ENCODE measurements around the gene ATP5F1A. TPM values are rescaled to one million over a fixed set of nuclear protein-coding genes. Genes with fewer than 3 reads are reported as not detected.
"Not testable (repeated sequence)": the region's sequence is repeated elsewhere in the genome, so short reads cannot be mapped to it uniquely, and the experiment has no call there.

ATP5F1A gene
- total RNA-seq, 1 donor from 2014 or later = 1,034 TPM

DNA sequence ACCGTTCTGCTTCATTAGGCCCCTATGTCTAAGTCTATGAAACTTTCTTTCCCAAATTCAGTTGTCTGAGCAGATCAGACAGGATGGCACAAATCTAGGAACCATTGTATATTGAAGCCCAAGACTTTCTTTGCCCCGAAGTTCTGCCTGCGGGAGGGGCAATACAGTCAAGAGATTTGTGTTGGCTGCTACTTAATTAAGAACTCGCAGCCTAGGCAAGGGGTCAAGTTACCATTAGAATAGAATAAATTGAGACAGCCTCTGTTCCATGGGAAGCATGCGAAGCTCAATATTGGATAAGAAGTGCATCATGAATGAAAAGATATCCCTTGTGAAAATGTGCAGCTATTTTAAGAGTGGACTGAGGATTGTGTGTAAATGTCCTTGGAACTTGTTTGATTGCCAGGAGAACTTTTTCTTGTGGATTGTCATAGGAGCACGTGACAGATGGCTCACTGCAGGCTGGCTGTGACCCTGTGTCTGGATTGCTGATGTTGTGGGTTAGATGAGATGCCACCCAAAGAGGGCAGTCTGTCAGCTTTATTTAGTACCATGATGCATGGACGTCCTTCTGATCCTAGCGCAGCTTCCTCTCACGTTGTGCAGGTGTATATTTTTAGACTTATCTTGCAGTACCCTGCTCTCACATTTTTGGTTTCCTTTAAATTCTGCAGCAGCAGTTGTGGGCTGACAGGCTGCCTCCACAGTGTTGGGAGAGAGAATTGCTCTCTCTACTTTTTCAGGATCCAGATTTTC lies 37.0 kb upstream of the ATP5F1A start:
- Histone ChIP-seq H3K27ac (peak overlapping the region; percentile 35), H3K79me2 (ENCODE audit: low read depth) (no peaks in the 10 kb centered on the region), H3K9me3 (ENCODE audit: low read depth) (no peaks in the 10 kb centered on the region), H3K36me3 (no peaks in the 10 kb centered on the region), H3F3A (ENCODE audit: low read depth) (peaks cover 20% of the 10 kb centered on the region), H3K4me3 (no peak overlapping the region), H3K4me1 (peaks cover 17% of the 10 kb centered on the region), H3K9ac (no peak overlapping the region), H2AFZ (replicated peaks) (no peak overlapping the region), H4K20me1 (ENCODE audit: low read depth) (peaks cover 5% of the 10 kb centered on the region), H3K27me3 (no peaks in the 10 kb centered on the region), H3K4me2 (no peak overlapping the region)
- Mint-ChIP-seq H3K27me3 (ENCODE audit: insufficient read depth, low read depth) (no peaks in the 10 kb centered on the region), H3K27ac (no peak overlapping the region), H3K4me1 (peaks cover 9% of the 10 kb centered on the region), H3K36me3 (peaks cover 3% of the 10 kb centered on the region), H3K4me3 (no peak overlapping the region), H3K9me3 (no peaks in the 10 kb centered on the region)
- TF ChIP-seq, protein P1, sequence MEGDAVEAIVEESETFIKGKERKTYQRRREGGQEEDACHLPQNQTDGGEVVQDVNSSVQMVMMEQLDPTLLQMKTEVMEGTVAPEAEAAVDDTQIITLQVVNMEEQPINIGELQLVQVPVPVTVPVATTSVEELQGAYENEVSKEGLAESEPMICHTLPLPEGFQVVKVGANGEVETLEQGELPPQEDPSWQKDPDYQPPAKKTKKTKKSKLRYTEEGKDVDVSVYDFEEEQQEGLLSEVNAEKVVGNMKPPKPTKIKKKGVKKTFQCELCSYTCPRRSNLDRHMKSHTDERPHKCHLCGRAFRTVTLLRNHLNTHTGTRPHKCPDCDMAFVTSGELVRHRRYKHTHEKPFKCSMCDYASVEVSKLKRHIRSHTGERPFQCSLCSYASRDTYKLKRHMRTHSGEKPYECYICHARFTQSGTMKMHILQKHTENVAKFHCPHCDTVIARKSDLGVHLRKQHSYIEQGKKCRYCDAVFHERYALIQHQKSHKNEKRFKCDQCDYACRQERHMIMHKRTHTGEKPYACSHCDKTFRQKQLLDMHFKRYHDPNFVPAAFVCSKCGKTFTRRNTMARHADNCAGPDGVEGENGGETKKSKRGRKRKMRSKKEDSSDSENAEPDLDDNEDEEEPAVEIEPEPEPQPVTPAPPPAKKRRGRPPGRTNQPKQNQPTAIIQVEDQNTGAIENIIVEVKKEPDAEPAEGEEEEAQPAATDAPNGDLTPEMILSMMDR (IDR thresholded peaks at IDR 0.05) = no peak
- TF ChIP-seq EZH2phosphoT487 (IDR thresholded peaks at IDR 0.05) (no peak), EZH2 (IDR thresholded peaks at IDR 0.05) (no peak)
- peak; percentile 23 for DNase-seq (ENCODE audit: low spot score)

DNA sequence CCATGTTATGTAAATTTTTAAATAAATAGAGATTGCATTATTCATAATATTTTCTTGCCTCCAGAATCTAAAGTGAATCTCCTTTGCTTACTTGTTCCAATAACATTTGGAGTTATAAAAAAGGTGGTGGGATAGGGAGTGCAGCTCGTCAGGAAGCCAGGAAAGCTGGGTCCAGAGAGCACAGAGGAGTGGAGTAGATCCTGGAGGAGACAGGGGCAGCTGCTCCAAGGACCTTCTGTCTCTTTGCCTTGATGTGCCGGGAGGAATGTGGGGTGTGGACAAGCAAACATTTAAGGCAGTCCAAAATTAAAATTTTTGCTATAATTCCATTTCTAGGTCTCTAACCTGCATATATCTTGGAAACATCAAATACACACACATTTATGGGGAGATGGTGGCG lies 35.4 kb upstream of the ATP5F1A start:
- H2AFZ ChIP-seq (replicated peaks) = no peak overlapping the region
- Mint-ChIP-seq H3K4me1 (peaks cover 9% of the 10 kb centered on the region), H3K27me3 (ENCODE audit: insufficient read depth, low read depth) (no peaks in the 10 kb centered on the region), H3K9me3 (no peaks in the 10 kb centered on the region), H3K27ac (no peak overlapping the region), H3K4me3 (no peak overlapping the region), H3K36me3 (peaks cover 9% of the 10 kb centered on the region)
- no peak overlapping the region for H3K27ac ChIP-seq
- H3K27me3 ChIP-seq = no peaks in the 10 kb centered on the region
- no peak overlapping the region for H3K4me2 ChIP-seq
- H3K9me3 ChIP-seq (ENCODE audit: low read depth) = no peaks in the 10 kb centered on the region
- no peak overlapping the region for H3K4me3 ChIP-seq
- no peak overlapping the region for H3K9ac ChIP-seq
- peaks cover 17% of the 10 kb centered on the region for H3K4me1 ChIP-seq
- H3F3A ChIP-seq (ENCODE audit: low read depth) = peaks cover 20% of the 10 kb centered on the region
- no peaks in the 10 kb centered on the region for H3K79me2 ChIP-seq (ENCODE audit: low read depth)
- H3K36me3 ChIP-seq = peaks cover 7% of the 10 kb centered on the region
- no peak for DNase-seq (ENCODE audit: low spot score)
- no peak for TF ChIP-seq EZH2phosphoT487 (IDR thresholded peaks at IDR 0.05)
- H4K20me1 ChIP-seq (ENCODE audit: low read depth) = peaks cover 5% of the 10 kb centered on the region

DNA sequence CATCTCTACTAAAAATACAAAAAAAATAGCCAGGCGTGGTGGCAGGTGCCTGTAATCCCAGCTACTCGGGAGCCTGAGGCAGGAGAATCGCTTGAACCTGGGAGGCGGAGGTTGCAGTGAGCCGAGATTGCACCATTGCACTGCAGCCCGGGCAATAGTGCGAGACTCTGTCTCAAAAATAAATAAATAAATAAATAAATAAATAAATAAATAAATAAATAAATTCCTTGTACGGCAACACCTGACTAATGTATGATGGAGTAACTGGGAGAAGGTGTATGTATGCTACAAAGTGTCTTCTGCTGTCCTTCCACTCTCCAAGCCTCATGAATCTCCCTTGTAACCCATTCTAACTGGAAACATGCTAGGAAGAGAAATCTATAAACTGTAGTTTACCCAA lies 32.5 kb upstream of the ATP5F1A start:
- not testable (repeated sequence) for H3K4me1 Mint-ChIP-seq; H3K79me2 ChIP-seq (ENCODE audit: low read depth); H3K4me3 Mint-ChIP-seq; DNase-seq (ENCODE audit: low spot score); H3K4me1 ChIP-seq; H3K27me3 ChIP-seq; H2AFZ ChIP-seq (replicated peaks); H3K4me2 ChIP-seq; H3K27ac Mint-ChIP-seq; H3K4me3 ChIP-seq; H3K9me3 Mint-ChIP-seq; H4K20me1 ChIP-seq (ENCODE audit: low read depth); H3K27ac ChIP-seq; H3K27me3 Mint-ChIP-seq (ENCODE audit: insufficient read depth, low read depth); H3K9me3 ChIP-seq (ENCODE audit: low read depth); H3K9ac ChIP-seq
- H3K36me3 Mint-ChIP-seq = peaks cover 20% of the 10 kb centered on the region
- peaks cover 15% of the 10 kb centered on the region for H3K36me3 ChIP-seq
- H3F3A ChIP-seq (ENCODE audit: low read depth) = peaks cover 20% of the 10 kb centered on the region

DNA sequence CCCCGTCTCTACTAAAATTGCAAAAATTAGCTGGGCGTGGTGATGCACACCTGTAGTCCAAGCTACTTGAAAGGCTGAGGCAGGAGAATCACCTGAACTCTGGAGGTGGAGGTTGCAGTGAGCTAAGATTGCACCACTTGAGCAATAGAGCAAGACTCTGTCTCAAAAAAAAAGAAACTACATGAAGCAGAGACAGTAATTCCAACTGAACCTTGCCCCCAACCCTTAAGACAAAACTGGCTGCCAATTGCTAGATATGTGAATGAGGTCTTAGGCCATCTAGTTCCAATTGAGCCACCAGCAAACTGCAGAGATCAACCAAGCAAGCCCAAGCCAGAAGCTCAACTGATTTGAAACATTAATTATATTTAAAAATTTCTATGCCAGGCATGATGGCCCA lies 32.0 kb upstream of the ATP5F1A start:
- Histone ChIP-seq H3K4me2 (no peak overlapping the region), H3K79me2 (ENCODE audit: low read depth) (no peaks in the 10 kb centered on the region), H3K4me1 (peaks cover 6% of the 10 kb centered on the region), H3K36me3 (peaks cover 15% of the 10 kb centered on the region), H3K9ac (no peak overlapping the region), H2AFZ (replicated peaks) (no peak overlapping the region), H3K4me3 (no peak overlapping the region), H3K27me3 (no peaks in the 10 kb centered on the region), H3K9me3 (ENCODE audit: low read depth) (no peaks in the 10 kb centered on the region), H4K20me1 (ENCODE audit: low read depth) (peaks cover 4% of the 10 kb centered on the region), H3K27ac (no peak overlapping the region), H3F3A (ENCODE audit: low read depth) (peaks cover 16% of the 10 kb centered on the region)
- Mint-ChIP-seq H3K27ac (no peak overlapping the region), H3K9me3 (no peaks in the 10 kb centered on the region), H3K27me3 (ENCODE audit: insufficient read depth, low read depth) (no peaks in the 10 kb centered on the region), H3K36me3 (peaks cover 20% of the 10 kb centered on the region), H3K4me1 (peaks cover 5% of the 10 kb centered on the region), H3K4me3 (no peak overlapping the region)
- TF ChIP-seq, protein P1 (IDR thresholded peaks at IDR 0.05) = no peak
- TF ChIP-seq EZH2 (IDR thresholded peaks at IDR 0.05) (no peak), EZH2phosphoT487 (IDR thresholded peaks at IDR 0.05) (no peak)
- DNase-seq (ENCODE audit: low spot score) = no peak

DNA sequence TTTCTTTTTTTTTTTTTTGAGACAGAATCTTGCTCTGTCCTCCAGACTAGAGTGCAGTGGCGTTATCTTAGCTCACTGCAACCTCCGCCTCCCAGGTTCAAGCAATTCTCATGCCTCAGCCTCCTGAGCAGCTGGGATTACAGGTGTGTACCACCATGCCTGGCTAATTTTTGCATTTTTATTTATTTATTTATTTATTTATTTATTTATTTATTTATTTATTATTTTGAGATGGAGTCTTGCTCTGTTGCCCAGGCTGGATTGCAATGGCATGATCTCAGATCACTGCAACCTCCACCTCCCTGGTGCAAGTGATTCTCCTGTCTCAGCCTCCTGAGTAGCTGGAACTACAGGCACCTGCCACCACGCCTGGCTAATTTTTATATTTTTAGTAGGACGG lies 28.5 kb upstream of the ATP5F1A start:
- H3K4me2 ChIP-seq; H3K9ac ChIP-seq; DNase-seq (ENCODE audit: low spot score); H3K9me3 ChIP-seq (ENCODE audit: low read depth); H3K4me3 Mint-ChIP-seq; H2AFZ ChIP-seq (replicated peaks); H4K20me1 ChIP-seq (ENCODE audit: low read depth); H3K27ac ChIP-seq; H3K4me1 Mint-ChIP-seq; H3K27ac Mint-ChIP-seq; H3F3A ChIP-seq (ENCODE audit: low read depth); H3K4me3 ChIP-seq; H3K79me2 ChIP-seq (ENCODE audit: low read depth); H3K27me3 Mint-ChIP-seq (ENCODE audit: insufficient read depth, low read depth); H3K4me1 ChIP-seq; H3K27me3 ChIP-seq; H3K9me3 Mint-ChIP-seq: not testable (repeated sequence)
- H3K36me3 Mint-ChIP-seq = peaks cover 30% of the 10 kb centered on the region
- peaks cover 22% of the 10 kb centered on the region for H3K36me3 ChIP-seq

Data from neural progenitor cell (in vitro differentiated cells).